DND-41 (cell line): ENCODE results near the gene BBC3.
"Not testable (repeated sequence)": the region's sequence is repeated elsewhere in the genome, so short reads cannot be mapped to it uniquely, and the experiment has no call there.

Experiments
- ATAC-seq: fragments of 200-7000 bp; cut with Tn5 transposase; 3 replicates; pipeline ENCODE4 v1.9.1; 2021; ENCODE audit warnings: low read depth; ENCODE audit not compliant: insufficient read depth
- DNase-seq: peaks from one replicate; pipeline ENCODE4 v3.0.0-alpha.2; 2020
- H2AFZ ChIP-seq: 2 replicates; pipeline ENCODE4 v1.6.0; 2012; ENCODE audit warnings: low read depth, low read length
- H3K27ac ChIP-seq: 2 replicates; pipeline ENCODE4 v1.5.1; 2012; ENCODE audit warnings: low read length, inconsistent platforms
- H3K27me3 ChIP-seq: fragments of 200-600 bp; sonication (generic); 2 replicates; pipeline ENCODE4 v1.6.0; 2012; ENCODE audit warnings: low read length, mild to moderate bottlenecking, inconsistent platforms; ENCODE audit not compliant: insufficient read depth, poor library complexity
- H3K36me3 ChIP-seq: 2 replicates; pipeline ENCODE4 v1.5.1; 2012; ENCODE audit warnings: low read length, inconsistent platforms; ENCODE audit not compliant: insufficient read depth
- H3K4me1 ChIP-seq: 2 replicates; pipeline ENCODE4 v1.5.1; 2012; ENCODE audit warnings: mild to moderate bottlenecking, low read length; ENCODE audit not compliant: insufficient read depth
- H3K4me2 ChIP-seq: 2 replicates; pipeline ENCODE4 v1.6.0; 2012; ENCODE audit warnings: mild to moderate bottlenecking, moderate library complexity, low read length, inconsistent platforms; ENCODE audit not compliant: insufficient read depth
- H3K4me3 ChIP-seq, 2 experiments: fragments of 200-600 bp in 1 of 2; shearing (Covaris generic) in 1 of 2; 2 replicates each; pipeline ENCODE4 v1.5.1; 2012 to 2016; ENCODE audit warnings: inconsistent platforms in 2 of 2, low read length in 2 of 2, mild to moderate bottlenecking in 2 of 2, low read depth in 1 of 2, moderate library complexity in 1 of 2
- H3K79me2 ChIP-seq: 2 replicates; pipeline ENCODE4 v1.6.0; 2012; ENCODE audit warnings: low read length, inconsistent platforms; ENCODE audit not compliant: insufficient read depth
- H3K9ac ChIP-seq: 2 replicates; pipeline ENCODE4 v1.6.0; 2012; ENCODE audit warnings: low read depth, mild to moderate bottlenecking, inconsistent platforms, low read length, moderate library complexity
- H3K9me3 ChIP-seq: 2 replicates; pipeline ENCODE4 v1.5.1; 2012; ENCODE audit warnings: low read length, moderate library complexity, mild to moderate bottlenecking, inconsistent platforms; ENCODE audit not compliant: insufficient read depth, severe bottlenecking
- H4K20me1 ChIP-seq: 2 replicates; pipeline ENCODE4 v1.6.0; 2012; ENCODE audit warnings: low read length; ENCODE audit not compliant: insufficient read depth
- CTCF ChIP-seq: IDR thresholded peaks from 2 replicates; pipeline ENCODE4 v1.5.1; 2012; ENCODE audit warnings: borderline replicate concordance, low read length, moderate library complexity, mild to moderate bottlenecking; ENCODE audit not compliant: poor library complexity, severe bottlenecking; ENCODE audit errors: extremely low read depth
- EZH2 ChIP-seq: IDR thresholded peaks from 3 replicates; pipeline ENCODE4 v1.6.1; 2012; ENCODE audit warnings: borderline replicate concordance, low read depth, mild to moderate bottlenecking, moderate library complexity, low read length, inconsistent platforms; ENCODE audit not compliant: severe bottlenecking

The BBC3 gene

GRCh38 chr19:47266401-47266941 is 35.5 kb upstream of the BBC3 start:
- H3K4me3 ChIP-seq = no peak overlapping the region
- no peak overlapping the region for H3K27ac ChIP-seq
- ATAC-seq (no peak), DNase-seq (no peak)
- H3K9ac ChIP-seq = no peak overlapping the region
- H2AFZ ChIP-seq = no peak overlapping the region
- no peaks in the 10 kb centered on the region for H4K20me1 ChIP-seq
- H3K4me2 ChIP-seq = no peak overlapping the region
- H3K9me3 ChIP-seq = no peaks in the 10 kb centered on the region
- no peaks in the 10 kb centered on the region for H3K79me2 ChIP-seq
- no peaks in the 10 kb centered on the region for H3K27me3 ChIP-seq
- no peaks in the 10 kb centered on the region for H3K4me1 ChIP-seq
- peaks cover 46% of the 10 kb centered on the region for H3K36me3 ChIP-seq
- TF ChIP-seq CTCF (no peak), EZH2 (no peak)

- TF ChIP-seq CTCF (no peak), EZH2 (no peak)
- no peaks in the 10 kb centered on the region for H3K4me1 ChIP-seq
- peaks cover 55% of the 10 kb centered on the region for H3K36me3 ChIP-seq
- no peak overlapping the region for H3K4me2 ChIP-seq
- no peak for DNase-seq
- no peaks in the 10 kb centered on the region for H3K9me3 ChIP-seq
- no peak overlapping the region for H3K9ac ChIP-seq
- H2AFZ ChIP-seq = no peak overlapping the region
- H4K20me1 ChIP-seq = no peaks in the 10 kb centered on the region
- H3K27ac ChIP-seq = no peak overlapping the region
- H3K79me2 ChIP-seq = 0 out of 2 replicates have a peak, but pooled peaks cover 4% of the 10 kb centered on the region
- ATAC-seq = no peak
- H3K27me3 ChIP-seq = no peaks in the 10 kb centered on the region
- H3K4me3 ChIP-seq = no peak overlapping the region
Observed at GRCh38 chr19:47264629-47265028, 33.6 kb upstream of the BBC3 start.

GRCh38 chr19:47261946-47262793 is 31.2 kb upstream of the BBC3 start:
- H3K9ac ChIP-seq, H2AFZ ChIP-seq, H3K4me2 ChIP-seq, DNase-seq, ATAC-seq, H3K27ac ChIP-seq, H3K4me3 ChIP-seq, H3K9me3 ChIP-seq, H3K27me3 ChIP-seq, H4K20me1 ChIP-seq: not testable (repeated sequence)
- Histone ChIP-seq H3K36me3 (peaks cover 62% of the 10 kb centered on the region), H3K79me2 (peaks cover 13% of the 10 kb centered on the region), H3K4me1 (peaks cover 20% of the 10 kb centered on the region)

GRCh38 chr19:47260476-47260875 is 29.5 kb upstream of the BBC3 start:
- H3K9me3 ChIP-seq = no peaks in the 10 kb centered on the region

More at GRCh38 chr19:47260476-47260875, 29.5 kb upstream of the BBC3 start:
- no peak for DNase-seq
- peaks cover 53% of the 10 kb centered on the region for H3K36me3 ChIP-seq
- H3K9ac ChIP-seq = no peak overlapping the region
- no peak overlapping the region for H3K27ac ChIP-seq
- no peak overlapping the region for H3K4me2 ChIP-seq
- H4K20me1 ChIP-seq = 0 out of 2 replicates have a peak, but pooled peaks cover 5% of the 10 kb centered on the region
- TF ChIP-seq CTCF (no peak), EZH2 (no peak)
- ATAC-seq = no peak
- H2AFZ ChIP-seq = no peak overlapping the region
- peaks cover 13% of the 10 kb centered on the region for H3K79me2 ChIP-seq
- H3K27me3 ChIP-seq = no peaks in the 10 kb centered on the region
- H3K4me3 ChIP-seq = no peak overlapping the region
- peaks cover 26% of the 10 kb centered on the region for H3K4me1 ChIP-seq
